Type B pancreatic cell (in vitro differentiated cells): ENCODE measurements around the gene CHN2. TPM values are rescaled to one million over a fixed set of nuclear protein-coding genes. Genes with fewer than 3 reads are reported as not detected.

Source experiments
- DNase-seq: peaks from one replicate; pipeline ENCODE4 v3.0.0; 2021; ENCODE audit warnings: mixed read lengths; ENCODE audit not compliant: unreplicated experiment; ENCODE audit errors: extremely low spot score
- H3K27ac Mint-ChIP-seq: 2 replicates; pipeline ENCODE4 v1.8.0; 2021; ENCODE audit warnings: mild to moderate bottlenecking, mixed read lengths
- H3K27me3 Mint-ChIP-seq: 2 replicates; pipeline ENCODE4 v1.8.0; 2021; ENCODE audit warnings: mixed read lengths
- H3K36me3 Mint-ChIP-seq: 2 replicates; pipeline ENCODE4 v1.8.0; 2021; ENCODE audit warnings: mixed read lengths
- H3K4me1 Mint-ChIP-seq: one replicate; pipeline ENCODE4 v1.8.0; 2021; ENCODE audit warnings: mixed read lengths; ENCODE audit not compliant: unreplicated experiment
- H3K4me3 Mint-ChIP-seq: 2 replicates; pipeline ENCODE4 v1.8.0; 2021; ENCODE audit warnings: mild to moderate bottlenecking, mixed read lengths
- H3K9me3 Mint-ChIP-seq: 2 replicates; pipeline ENCODE4 v1.8.0; 2021; ENCODE audit warnings: mixed read lengths
- CTCF ChIP-seq: fragments of 200-600 bp; sonication (generic); conservative IDR thresholded peaks from 2 replicates; pipeline ENCODE4 v1.5.0; 2021; ENCODE audit warnings: antibody characterized with exemption, mild to moderate bottlenecking
- total RNA-seq: library from RNA; stranded (reverse); gene quantifications from 2 replicates; pipeline ENCODE4 v1.2.1, GENCODE V29; 2021; ENCODE audit warnings: low replicate concordance

The CHN2 gene
- total RNA-seq, 1 donor from 2014 or later, result 19.7 TPM

GRCh38 chr7:29426587-29426986 is 232.0 kb downstream of the CHN2 start:
- no peak for TF ChIP-seq CTCF
- Mint-ChIP-seq H3K4me1 (no peaks in the 10 kb centered on the region), H3K27ac (no peak overlapping the region), H3K27me3 (no peaks in the 10 kb centered on the region), H3K4me3 (no peak overlapping the region), H3K9me3 (no peaks in the 10 kb centered on the region), H3K36me3 (no peaks in the 10 kb centered on the region)
- DNase-seq, result no peak

- peaks cover 5% of the 10 kb centered on the region for H3K36me3 Mint-ChIP-seq
- no peaks in the 10 kb centered on the region for H3K9me3 Mint-ChIP-seq
- no peak for DNase-seq
- H3K27ac Mint-ChIP-seq, result no peak overlapping the region
- peaks cover 5% of the 10 kb centered on the region for H3K4me1 Mint-ChIP-seq
- no peak overlapping the region for H3K4me3 Mint-ChIP-seq
- no peaks in the 10 kb centered on the region for H3K27me3 Mint-ChIP-seq
- TF ChIP-seq CTCF, result no peak
These were observed 234.8 kb downstream of the CHN2 start for GRCh38 chr7:29429401-29429800.

GRCh38 chr7:29430279-29430949 is 235.8 kb downstream of the CHN2 start:
- Mint-ChIP-seq H3K27me3 (no peaks in the 10 kb centered on the region), H3K4me3 (no peak overlapping the region), H3K27ac (no peak overlapping the region), H3K36me3 (peaks cover 5% of the 10 kb centered on the region), H3K9me3 (no peaks in the 10 kb centered on the region), H3K4me1 (peaks cover 7% of the 10 kb centered on the region)
- no peak for DNase-seq
- TF ChIP-seq CTCF, result no peak

- TF ChIP-seq CTCF, result no peak
- no peak overlapping the region for H3K4me3 Mint-ChIP-seq
- H3K4me1 Mint-ChIP-seq, result peaks cover 7% of the 10 kb centered on the region
- no peak overlapping the region for H3K27ac Mint-ChIP-seq
- no peak for DNase-seq
- peaks cover 5% of the 10 kb centered on the region for H3K36me3 Mint-ChIP-seq
- H3K27me3 Mint-ChIP-seq, result no peaks in the 10 kb centered on the region
- no peaks in the 10 kb centered on the region for H3K9me3 Mint-ChIP-seq
These were observed 237.1 kb downstream of the CHN2 start for GRCh38 chr7:29431686-29432085.

GRCh38 chr7:29432721-29433120 is 238.1 kb downstream of the CHN2 start:
- Mint-ChIP-seq H3K9me3 (no peaks in the 10 kb centered on the region), H3K4me3 (no peak overlapping the region), H3K27ac (no peak overlapping the region), H3K4me1 (peaks cover 7% of the 10 kb centered on the region), H3K27me3 (no peaks in the 10 kb centered on the region), H3K36me3 (peaks cover 5% of the 10 kb centered on the region)
- no peak for TF ChIP-seq CTCF
- no peak for DNase-seq
